OCI-LY3 (cell line): ENCODE data around the gene LSM7.

Experiments
- H2AFZ ChIP-seq: fragments of 200-600, 300-600 bp; shearing (Covaris generic); 2 replicates; pipeline ENCODE4 v1.6.0; 2014; ENCODE audit warnings: antibody characterized with exemption, low read depth, low read length
- H3K27ac ChIP-seq: fragments of 200-600, 300-600 bp; sonication (generic); 2 replicates; pipeline ENCODE4 v1.5.1; 2014; ENCODE audit warnings: mild to moderate bottlenecking, low read length, moderate library complexity, mixed read lengths
- H3K27me3 ChIP-seq: fragments of 200-600, 300-600 bp; sonication (generic); 2 replicates; pipeline ENCODE4 v1.6.1; 2014; ENCODE audit warnings: low read depth, low read length, mixed read lengths
- H3K36me3 ChIP-seq: fragments of 200-600, 300-600 bp; sonication (generic); replicated peaks from 2 replicates; pipeline ENCODE3; 2014; ENCODE audit warnings: low read depth, low read length, mixed read lengths
- H3K4me1 ChIP-seq: fragments of 300-600, 200-600 bp; sonication (generic); 2 replicates; pipeline ENCODE4 v1.6.1; 2014; ENCODE audit warnings: low read length, mixed read lengths
- H3K4me2 ChIP-seq: fragments of 200-600, 300-600 bp; sonication (generic); 2 replicates; pipeline ENCODE4 v1.6.1; 2014; ENCODE audit warnings: low read length, mixed read lengths
- H3K4me3 ChIP-seq: fragments of 300-600, 200-600 bp; sonication (generic); 2 replicates; pipeline ENCODE4 v1.5.1; 2014; ENCODE audit warnings: antibody characterized with exemption, mild to moderate bottlenecking, low read length, moderate library complexity
- H3K79me2 ChIP-seq: fragments of 300-600, 200-600 bp; shearing (Covaris generic); 2 replicates; pipeline ENCODE4 v1.6.1; 2014; ENCODE audit warnings: mild to moderate bottlenecking, low read length, mixed read lengths
- H3K9ac ChIP-seq: fragments of 300-600, 200-600 bp; shearing (Covaris generic); 2 replicates; pipeline ENCODE4 v1.6.0; 2014; ENCODE audit warnings: mild to moderate bottlenecking, low read length, moderate library complexity
- H3K9me3 ChIP-seq: fragments of 200-600, 300-600 bp; shearing (Covaris generic); 2 replicates; pipeline ENCODE4 v1.6.1; 2014; ENCODE audit warnings: low read length, mixed read lengths; ENCODE audit not compliant: insufficient read depth
- H4K20me1 ChIP-seq: fragments of 200-600, 300-600 bp; sonication (generic); 2 replicates; pipeline ENCODE4 v1.6.1; 2016; ENCODE audit warnings: low read length, mixed read lengths; ENCODE audit not compliant: insufficient read depth
- EZH2phosphoT487 ChIP-seq: fragments of 200-600 bp; shearing (Covaris generic); IDR thresholded peaks from 2 replicates; pipeline ENCODE4 v1.6.1; 2018; ENCODE audit warnings: antibody characterized with exemption, mixed run types, low read depth
- TF ChIP-seq, protein P1 (sequence below): fragments of 200-600, 300-600 bp; sonication (generic); IDR thresholded peaks from 2 replicates; pipeline ENCODE4 v1.5.1; 2014; ENCODE audit warnings: antibody characterized with exemption, low read length, low read depth

The LSM7 gene

GRCh38 chr19:2374808-2375207 is 46.4 kb upstream of the LSM7 start:
- Histone ChIP-seq H3K27me3 (no peaks in the 10 kb centered on the region), H4K20me1 (no peaks in the 10 kb centered on the region), H3K79me2 (no peaks in the 10 kb centered on the region), H3K9ac (no peak overlapping the region), H3K4me3 (no peak overlapping the region), H2AFZ (no peak overlapping the region), H3K9me3 (0 out of 2 replicates have a peak, but pooled peaks cover 5% of the 10 kb centered on the region), H3K36me3 (no peaks in the 10 kb centered on the region), H3K4me1 (no peaks in the 10 kb centered on the region), H3K27ac (no peak overlapping the region), H3K4me2 (no peak overlapping the region)
- TF ChIP-seq EZH2phosphoT487 = no peak
- TF ChIP-seq, protein P1, sequence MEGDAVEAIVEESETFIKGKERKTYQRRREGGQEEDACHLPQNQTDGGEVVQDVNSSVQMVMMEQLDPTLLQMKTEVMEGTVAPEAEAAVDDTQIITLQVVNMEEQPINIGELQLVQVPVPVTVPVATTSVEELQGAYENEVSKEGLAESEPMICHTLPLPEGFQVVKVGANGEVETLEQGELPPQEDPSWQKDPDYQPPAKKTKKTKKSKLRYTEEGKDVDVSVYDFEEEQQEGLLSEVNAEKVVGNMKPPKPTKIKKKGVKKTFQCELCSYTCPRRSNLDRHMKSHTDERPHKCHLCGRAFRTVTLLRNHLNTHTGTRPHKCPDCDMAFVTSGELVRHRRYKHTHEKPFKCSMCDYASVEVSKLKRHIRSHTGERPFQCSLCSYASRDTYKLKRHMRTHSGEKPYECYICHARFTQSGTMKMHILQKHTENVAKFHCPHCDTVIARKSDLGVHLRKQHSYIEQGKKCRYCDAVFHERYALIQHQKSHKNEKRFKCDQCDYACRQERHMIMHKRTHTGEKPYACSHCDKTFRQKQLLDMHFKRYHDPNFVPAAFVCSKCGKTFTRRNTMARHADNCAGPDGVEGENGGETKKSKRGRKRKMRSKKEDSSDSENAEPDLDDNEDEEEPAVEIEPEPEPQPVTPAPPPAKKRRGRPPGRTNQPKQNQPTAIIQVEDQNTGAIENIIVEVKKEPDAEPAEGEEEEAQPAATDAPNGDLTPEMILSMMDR = no peak

- H2AFZ ChIP-seq = no peak overlapping the region
- H3K4me3 ChIP-seq = no peak overlapping the region
- no peak overlapping the region for H3K9ac ChIP-seq
- TF ChIP-seq EZH2phosphoT487 = no peak
- TF ChIP-seq, protein P1 = no peak
- H3K36me3 ChIP-seq = no peaks in the 10 kb centered on the region
- no peaks in the 10 kb centered on the region for H4K20me1 ChIP-seq
- H3K4me1 ChIP-seq = no peaks in the 10 kb centered on the region
- H3K27ac ChIP-seq = no peak overlapping the region
- no peaks in the 10 kb centered on the region for H3K27me3 ChIP-seq
- no peak overlapping the region for H3K4me2 ChIP-seq
- H3K9me3 ChIP-seq = no peaks in the 10 kb centered on the region
- no peaks in the 10 kb centered on the region for H3K79me2 ChIP-seq
Observed at GRCh38 chr19:2372076-2372612, 43.8 kb upstream of the LSM7 start.

GRCh38 chr19:2371656-2372055 is 43.3 kb upstream of the LSM7 start:
- Histone ChIP-seq H3K4me3 (no peak overlapping the region), H3K9me3 (no peaks in the 10 kb centered on the region), H3K4me1 (no peaks in the 10 kb centered on the region), H3K27ac (no peak overlapping the region), H3K36me3 (no peaks in the 10 kb centered on the region), H2AFZ (no peak overlapping the region), H3K79me2 (no peaks in the 10 kb centered on the region), H3K9ac (no peak overlapping the region), H3K27me3 (no peaks in the 10 kb centered on the region), H4K20me1 (no peaks in the 10 kb centered on the region), H3K4me2 (no peak overlapping the region)
- TF ChIP-seq, protein P1 = no peak

DNA sequence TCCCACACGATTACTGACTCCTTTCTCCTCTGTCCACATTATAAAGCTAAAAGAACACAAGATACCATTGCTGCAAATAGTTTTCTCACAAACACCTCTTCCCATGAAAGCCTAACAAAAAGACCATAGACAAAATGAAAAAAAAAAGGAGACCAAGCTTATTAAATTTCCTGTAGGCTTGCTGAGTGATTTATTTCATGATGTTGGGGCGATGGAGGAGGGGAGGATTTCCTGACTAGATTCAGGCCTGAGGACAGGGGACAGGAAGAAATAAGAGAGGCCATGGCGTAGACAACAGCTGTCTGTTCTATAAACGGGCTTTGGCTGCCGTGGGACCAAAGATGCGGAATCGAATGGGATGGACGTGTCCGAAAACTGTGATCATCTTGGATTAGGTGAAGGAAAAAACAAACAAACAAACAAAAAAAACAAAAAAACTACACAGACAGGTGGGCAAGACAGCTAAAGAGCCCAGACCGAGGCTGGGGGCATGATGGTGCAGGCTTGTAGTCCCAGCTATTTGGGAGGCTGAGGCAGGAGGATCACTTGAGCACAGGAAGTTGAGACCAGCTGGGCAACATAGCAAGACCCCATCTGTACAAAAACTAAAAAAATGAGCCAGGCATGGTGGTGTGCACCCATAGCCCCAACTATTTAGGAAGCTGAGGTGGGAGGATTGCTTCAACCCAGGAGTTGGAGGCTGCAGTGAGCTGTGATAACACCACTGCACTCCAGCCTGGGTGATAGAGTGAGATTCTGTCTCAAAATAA is 37.0 kb upstream of the LSM7 start:
- Histone ChIP-seq H3K9ac (no peak overlapping the region), H3K4me3 (no peak overlapping the region), H3K27ac (no peak overlapping the region), H3K79me2 (no peaks in the 10 kb centered on the region), H2AFZ (no peak overlapping the region), H3K4me1 (no peaks in the 10 kb centered on the region), H3K27me3 (0 out of 2 replicates have a peak, but pooled peaks cover 4% of the 10 kb centered on the region), H3K9me3 (peaks cover 3% of the 10 kb centered on the region; the same call in 1 of the 2 replicates), H3K4me2 (no peak overlapping the region), H4K20me1 (no peaks in the 10 kb centered on the region), H3K36me3 (no peaks in the 10 kb centered on the region)
- TF ChIP-seq, protein P1 = no peak
- no peak for TF ChIP-seq EZH2phosphoT487
